ENCODE data around the gene ZNF283. TPM values are rescaled to one million over a fixed set of nuclear protein-coding genes. Genes with fewer than 3 reads are reported as not detected.

Gene ZNF283
- total RNA-seq, 3 donors from 2014 or later = 7.6 to 21.8 (median 14.1) TPM

DNA sequence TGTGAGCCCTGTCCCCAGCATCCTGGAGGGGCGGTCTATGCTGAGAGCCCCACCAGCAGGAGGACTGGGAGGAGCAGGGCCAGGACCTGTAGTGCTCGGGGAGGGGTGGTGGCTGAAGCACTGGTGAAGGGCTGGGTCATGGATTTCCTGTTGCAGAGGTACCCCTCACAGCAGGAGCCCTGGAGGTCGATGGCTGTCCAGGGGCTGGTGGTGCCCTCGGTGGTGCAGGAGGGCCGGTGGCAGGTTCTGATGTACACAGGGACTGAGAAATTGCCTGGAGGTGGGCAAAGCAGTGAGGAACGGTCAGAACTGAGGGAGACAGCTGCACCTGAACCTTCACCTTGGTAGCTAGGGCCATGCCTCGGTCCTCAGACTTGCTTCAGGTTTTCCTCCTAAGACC is 29.6 kb upstream of the ZNF283 start:
- TF ChIP-seq, protein P1, sequence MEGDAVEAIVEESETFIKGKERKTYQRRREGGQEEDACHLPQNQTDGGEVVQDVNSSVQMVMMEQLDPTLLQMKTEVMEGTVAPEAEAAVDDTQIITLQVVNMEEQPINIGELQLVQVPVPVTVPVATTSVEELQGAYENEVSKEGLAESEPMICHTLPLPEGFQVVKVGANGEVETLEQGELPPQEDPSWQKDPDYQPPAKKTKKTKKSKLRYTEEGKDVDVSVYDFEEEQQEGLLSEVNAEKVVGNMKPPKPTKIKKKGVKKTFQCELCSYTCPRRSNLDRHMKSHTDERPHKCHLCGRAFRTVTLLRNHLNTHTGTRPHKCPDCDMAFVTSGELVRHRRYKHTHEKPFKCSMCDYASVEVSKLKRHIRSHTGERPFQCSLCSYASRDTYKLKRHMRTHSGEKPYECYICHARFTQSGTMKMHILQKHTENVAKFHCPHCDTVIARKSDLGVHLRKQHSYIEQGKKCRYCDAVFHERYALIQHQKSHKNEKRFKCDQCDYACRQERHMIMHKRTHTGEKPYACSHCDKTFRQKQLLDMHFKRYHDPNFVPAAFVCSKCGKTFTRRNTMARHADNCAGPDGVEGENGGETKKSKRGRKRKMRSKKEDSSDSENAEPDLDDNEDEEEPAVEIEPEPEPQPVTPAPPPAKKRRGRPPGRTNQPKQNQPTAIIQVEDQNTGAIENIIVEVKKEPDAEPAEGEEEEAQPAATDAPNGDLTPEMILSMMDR (IDR thresholded peaks at IDR 0.05) = no peak
- no peak for ATAC-seq
- intact Hi-C loops (cut with DNase I, micrococcal nuclease) = no loop called here

DNA sequence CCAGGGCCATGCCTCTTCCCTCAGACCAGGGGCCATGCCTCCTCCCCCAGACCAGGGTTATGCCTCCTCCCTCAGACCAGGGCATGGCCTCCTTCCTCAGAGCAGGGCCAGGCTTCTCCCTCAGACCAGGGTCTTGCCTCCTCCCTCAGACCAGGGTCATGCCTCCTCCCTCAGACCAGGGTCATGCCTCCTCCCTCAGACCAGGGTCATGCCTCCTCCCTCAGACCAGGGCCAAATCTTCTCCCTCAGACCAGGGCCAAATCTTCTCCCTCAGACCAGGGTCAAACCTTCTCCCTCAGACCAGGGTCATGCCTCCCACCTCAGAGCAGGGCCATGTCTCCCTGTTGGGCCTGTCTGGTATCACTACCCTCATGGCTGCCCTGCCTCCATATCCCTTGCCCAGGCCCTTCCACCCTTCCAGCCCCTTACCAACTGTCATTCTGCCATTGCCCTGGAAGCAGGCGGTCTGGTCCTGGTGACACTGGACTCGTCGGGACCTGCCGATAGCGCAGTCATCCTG is 29.0 kb upstream of the ZNF283 start:
- intact Hi-C loops (cut with DNase I, micrococcal nuclease) = no loop called here
- DNase-seq (no peak), ATAC-seq (no peak)
- no peaks in the 10 kb centered on the region for H3K36me3 ChIP-seq (ENCODE audit: low read depth)
- no peak overlapping the region for H3K4me3 ChIP-seq
- no peaks in the 10 kb centered on the region for H3K9me3 ChIP-seq
- TF ChIP-seq, protein P1 (IDR thresholded peaks at IDR 0.05) = no peak
- peaks cover 4% of the 10 kb centered on the region for H3K4me1 ChIP-seq (ENCODE audit: low read depth)

More for the DNA sequence above, 29.6 kb upstream of the ZNF283 start:
- peaks cover 4% of the 10 kb centered on the region for H3K4me1 ChIP-seq (ENCODE audit: low read depth)
- no peaks in the 10 kb centered on the region for H3K36me3 ChIP-seq (ENCODE audit: low read depth)
- H3K9me3 ChIP-seq = no peaks in the 10 kb centered on the region
- no peak overlapping the region for H3K4me3 ChIP-seq
- no peak for DNase-seq

DNA sequence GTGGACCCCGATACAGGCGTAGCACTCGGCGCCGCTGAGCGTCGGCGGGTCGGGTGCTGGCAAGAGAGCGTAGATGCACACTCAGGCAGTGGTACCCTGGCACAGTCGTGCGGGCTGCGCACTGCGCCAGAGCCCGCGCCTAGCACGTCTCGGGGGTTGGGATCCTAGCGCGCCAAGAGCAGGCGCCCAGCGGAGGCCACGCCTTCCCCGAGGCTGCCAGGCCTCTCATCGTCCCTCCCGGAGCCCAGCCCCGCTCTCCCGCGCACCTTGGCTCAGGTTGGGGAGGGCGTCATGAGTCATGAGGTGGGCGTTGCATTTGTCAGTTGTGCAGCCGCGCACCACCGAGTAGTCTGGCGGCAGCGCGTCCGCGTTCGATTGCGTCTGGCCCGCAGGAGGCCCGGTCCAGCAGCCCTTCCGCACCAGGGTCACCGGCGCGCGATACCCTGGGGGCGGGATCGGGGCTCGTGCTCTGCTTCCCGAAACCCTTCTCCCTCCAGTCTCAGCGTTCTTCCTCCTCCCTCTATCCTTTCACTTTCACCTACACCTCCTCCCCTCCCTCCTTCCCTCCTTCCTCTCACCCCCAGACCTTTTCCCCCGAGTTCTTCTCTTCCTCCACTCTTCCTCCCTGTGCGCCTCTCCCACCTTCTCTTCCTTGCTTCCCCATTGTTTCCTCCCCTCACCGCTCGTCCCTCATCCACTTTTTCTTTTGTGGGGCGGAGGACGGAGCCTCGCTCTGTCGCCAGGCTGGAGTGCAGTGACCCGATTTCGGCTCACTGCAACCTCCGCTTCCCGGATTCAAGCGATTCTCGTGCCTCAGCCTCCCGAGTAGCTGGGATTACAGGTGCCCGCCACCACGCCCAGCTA is 28.3 kb upstream of the ZNF283 start:
- Histone ChIP-seq H3K4me1 (ENCODE audit: low read depth) (peaks cover 4% of the 10 kb centered on the region), H3K4me3 (no peak overlapping the region), H3K9me3 (no peaks in the 10 kb centered on the region), H3K36me3 (ENCODE audit: low read depth) (no peaks in the 10 kb centered on the region)
- intact Hi-C loops (cut with DNase I, micrococcal nuclease) = no loop called here
- peak; percentile 66 to 83 (median 81) for DNase-seq
- TF ChIP-seq, protein P1 (IDR thresholded peaks at IDR 0.05) = no peak
- ATAC-seq = peak; percentile 87

DNA sequence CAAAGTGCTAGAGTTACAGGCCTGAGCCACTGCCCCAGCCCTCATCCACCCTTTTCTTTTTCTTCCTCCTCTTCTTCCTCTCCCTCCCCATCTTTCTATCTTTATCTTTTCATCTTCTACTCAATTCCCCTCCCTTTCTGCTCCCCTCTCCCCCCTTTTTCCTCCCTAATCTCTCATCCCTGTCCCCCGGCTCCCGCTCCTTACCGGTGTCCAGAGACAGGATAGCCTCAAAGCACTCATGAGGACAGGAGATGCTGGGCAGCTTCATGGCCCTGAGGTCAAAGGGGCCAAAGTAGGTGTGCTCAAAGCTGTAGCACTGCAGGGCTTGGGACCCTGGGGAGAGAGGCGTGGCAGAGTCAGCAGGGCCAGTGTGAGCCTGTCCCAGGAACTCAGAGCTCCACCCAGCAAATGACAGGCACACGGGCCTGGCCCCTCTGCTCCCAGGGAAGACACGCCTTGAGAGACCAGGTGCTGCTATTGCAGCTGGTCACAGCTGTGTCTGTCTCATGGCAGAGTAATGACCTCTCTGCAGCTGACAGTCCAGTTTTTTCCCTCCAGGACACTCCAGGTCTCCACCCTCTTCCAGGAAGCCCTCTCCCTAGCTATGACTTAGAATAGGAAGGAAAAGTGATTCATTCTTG is 27.5 kb upstream of the ZNF283 start:
- DNase-seq = peak; percentile 53 to 77 (median 68)
- no peaks in the 10 kb centered on the region for H3K36me3 ChIP-seq (ENCODE audit: low read depth)
- H3K9me3 ChIP-seq = no peaks in the 10 kb centered on the region
- intact Hi-C loops (cut with DNase I, micrococcal nuclease) = no loop called here
- H3K4me1 ChIP-seq (ENCODE audit: low read depth) = peaks cover 4% of the 10 kb centered on the region
- TF ChIP-seq, protein P1 (IDR thresholded peaks at IDR 0.05) = no peak
- peak; percentile 83 for ATAC-seq
- no peak overlapping the region for H3K4me3 ChIP-seq

DNA sequence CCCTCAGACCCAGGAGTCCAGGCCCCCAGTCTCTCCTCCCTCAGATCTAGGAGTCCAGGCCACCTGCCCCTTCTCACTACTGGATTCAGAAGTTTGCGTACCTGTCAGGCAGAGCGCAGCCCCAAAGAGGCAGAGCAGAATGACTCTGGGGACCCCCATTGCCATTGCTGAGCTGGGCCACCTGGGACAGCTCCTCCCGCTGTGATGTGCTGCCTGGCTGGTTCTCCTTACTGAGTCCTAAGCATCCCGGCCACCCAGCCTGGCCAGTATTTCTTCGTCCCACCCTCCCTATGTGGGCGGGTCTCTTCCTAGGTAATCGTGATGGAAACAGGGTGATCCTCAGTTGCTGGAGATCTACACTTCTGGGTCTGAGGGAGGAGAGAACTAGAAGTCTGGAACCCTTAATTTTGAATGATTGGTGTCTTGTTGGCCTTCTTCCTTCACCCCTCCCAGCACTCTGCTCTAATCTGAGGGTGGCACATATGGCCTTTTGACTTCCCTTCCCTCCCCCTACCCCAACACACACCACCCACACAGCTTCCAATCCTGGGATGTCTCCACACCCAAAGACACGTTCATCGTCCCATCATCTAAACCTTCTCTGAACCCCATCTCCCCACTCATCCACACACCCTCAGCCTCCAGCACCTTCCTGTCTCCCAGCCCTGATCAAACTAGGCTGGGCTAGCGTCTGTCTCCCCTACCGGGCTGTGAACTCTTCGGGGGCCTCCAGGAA is 24.7 kb upstream of the ZNF283 start, which contains the start of gene LYPD5:
Gene LYPD5, minus strand, starts transcription at position 232 of the 736 bp plus-strand sequence. Its CDS starts 67 bp downstream, at position 165.
- TF ChIP-seq, protein P1 (IDR thresholded peaks at IDR 0.05) = no peak
- H3K36me3 ChIP-seq (ENCODE audit: low read depth) = no peaks in the 10 kb centered on the region
- H3K4me3 ChIP-seq = no peak within 1 kb of the TSS
- DNase-seq = no peak
- no peaks in the 10 kb centered on the region for H3K9me3 ChIP-seq
- intact Hi-C loops (cut with DNase I, micrococcal nuclease) = no loop called here
- no peak for ATAC-seq
- peaks cover 4% of the 10 kb centered on the region for H3K4me1 ChIP-seq (ENCODE audit: low read depth)
